ENCODE data around the gene AFAP1.

The AFAP1 gene

GRCh38 chr4:7841894-7842293 is 97.8 kb downstream of the AFAP1 start:
- DNase-seq (ENCODE audit: insufficient read length) (no peak), FAIRE-seq (no peak)
- TF ChIP-seq POLR2A (IDR thresholded peaks at IDR 0.05; ENCODE audit: low read depth, low read length) (no peak), POLR2AphosphoS5 (IDR thresholded peaks at IDR 0.05; ENCODE audit: low read depth, low read length) (no peak), TAF1 (IDR thresholded peaks at IDR 0.05; ENCODE audit: borderline replicate concordance, low read depth, low read length) (no peak)

DNA sequence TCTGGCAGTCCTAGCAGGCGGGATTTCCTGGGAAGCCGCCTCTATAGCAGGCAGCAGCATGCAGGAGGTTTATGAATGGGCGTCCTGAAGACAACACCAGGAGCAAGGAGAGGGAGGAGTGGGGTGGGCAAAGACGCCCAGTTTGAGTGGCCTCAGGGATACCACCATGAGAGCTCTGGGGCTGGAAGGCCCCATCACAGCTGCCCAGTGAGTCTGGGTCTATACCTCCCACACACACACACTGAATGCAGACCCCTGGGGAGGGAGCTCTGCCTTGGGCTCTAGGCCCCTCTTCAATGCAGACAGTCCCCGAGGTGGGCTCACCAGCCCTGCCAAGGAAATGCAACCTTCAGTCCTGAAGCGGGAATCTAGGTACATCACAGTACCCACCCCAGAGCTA is 98.6 kb downstream of the AFAP1 start:
- FAIRE-seq: no peak
- no peak for DNase-seq (ENCODE audit: insufficient read length)
- no peak for TF ChIP-seq POLR2A (IDR thresholded peaks at IDR 0.05; ENCODE audit: low read depth, low read length)
- TF ChIP-seq TAF1 (IDR thresholded peaks at IDR 0.05; ENCODE audit: borderline replicate concordance, low read depth, low read length): no peak
- TF ChIP-seq POLR2AphosphoS5 (IDR thresholded peaks at IDR 0.05; ENCODE audit: low read depth, low read length): no peak

DNA sequence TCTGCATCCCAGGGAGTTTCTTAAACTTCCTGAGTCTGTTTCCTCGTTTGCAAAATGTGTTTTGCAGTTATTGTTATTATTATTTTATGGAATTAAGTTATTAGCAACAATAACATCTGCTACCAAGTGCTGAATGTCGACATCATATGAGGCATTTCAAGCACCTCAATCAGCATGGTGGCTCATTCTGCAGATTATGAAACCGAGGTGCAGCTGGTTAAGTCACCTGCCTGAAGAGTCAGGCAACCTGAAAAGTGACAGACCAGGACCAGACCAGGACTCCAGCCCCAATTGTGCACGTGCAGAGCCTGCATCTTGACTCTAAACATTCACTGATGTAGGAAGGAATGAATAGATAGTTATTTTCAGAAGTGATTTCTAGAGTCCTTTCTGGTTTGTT is 99.8 kb downstream of the AFAP1 start:
- TF ChIP-seq POLR2A (IDR thresholded peaks at IDR 0.05; ENCODE audit: low read depth, low read length): no peak
- no peak for TF ChIP-seq POLR2AphosphoS5 (IDR thresholded peaks at IDR 0.05; ENCODE audit: low read depth, low read length)
- no peak for TF ChIP-seq TAF1 (IDR thresholded peaks at IDR 0.05; ENCODE audit: borderline replicate concordance, low read depth, low read length)
- FAIRE-seq (no peak), DNase-seq (ENCODE audit: insufficient read length) (no peak)

- DNase-seq (ENCODE audit: insufficient read length) (no peak), FAIRE-seq (no peak)
- TF ChIP-seq TAF1 (IDR thresholded peaks at IDR 0.05; ENCODE audit: borderline replicate concordance, low read depth, low read length): no peak
- no peak for TF ChIP-seq POLR2AphosphoS5 (IDR thresholded peaks at IDR 0.05; ENCODE audit: low read depth, low read length)
- TF ChIP-seq POLR2A (IDR thresholded peaks at IDR 0.05; ENCODE audit: low read depth, low read length): no peak
Observed at GRCh38 chr4:7838136-7838782, 101.4 kb downstream of the AFAP1 start.

GRCh38 chr4:7837597-7838135 is 102.0 kb downstream of the AFAP1 start:
- DNase-seq (ENCODE audit: insufficient read length): no peak
- no peak for TF ChIP-seq POLR2AphosphoS5 (IDR thresholded peaks at IDR 0.05; ENCODE audit: low read depth, low read length)
- TF ChIP-seq POLR2A (IDR thresholded peaks at IDR 0.05; ENCODE audit: low read depth, low read length): no peak

GRCh38 chr4:7831858-7832730 is 107.6 kb downstream of the AFAP1 start:
- DNase-seq (ENCODE audit: insufficient read length) (no peak), FAIRE-seq (peak; percentile 56)
- TF ChIP-seq TAF1 (IDR thresholded peaks at IDR 0.05; ENCODE audit: borderline replicate concordance, low read depth, low read length) (no peak), POLR2A (IDR thresholded peaks at IDR 0.05; ENCODE audit: low read depth, low read length) (no peak), POLR2AphosphoS5 (IDR thresholded peaks at IDR 0.05; ENCODE audit: low read depth, low read length) (no peak)

More at GRCh38 chr4:7837597-7838135, 102.0 kb downstream of the AFAP1 start:
- no peak for FAIRE-seq

GRCh38 chr4:7831330-7831729 is 108.3 kb downstream of the AFAP1 start:
- peak; percentile 97 for FAIRE-seq
- TF ChIP-seq POLR2A (IDR thresholded peaks at IDR 0.05; ENCODE audit: low read depth, low read length) (no peak), POLR2AphosphoS5 (IDR thresholded peaks at IDR 0.05; ENCODE audit: low read depth, low read length) (no peak), TAF1 (IDR thresholded peaks at IDR 0.05; ENCODE audit: borderline replicate concordance, low read depth, low read length) (no peak)

DNA sequence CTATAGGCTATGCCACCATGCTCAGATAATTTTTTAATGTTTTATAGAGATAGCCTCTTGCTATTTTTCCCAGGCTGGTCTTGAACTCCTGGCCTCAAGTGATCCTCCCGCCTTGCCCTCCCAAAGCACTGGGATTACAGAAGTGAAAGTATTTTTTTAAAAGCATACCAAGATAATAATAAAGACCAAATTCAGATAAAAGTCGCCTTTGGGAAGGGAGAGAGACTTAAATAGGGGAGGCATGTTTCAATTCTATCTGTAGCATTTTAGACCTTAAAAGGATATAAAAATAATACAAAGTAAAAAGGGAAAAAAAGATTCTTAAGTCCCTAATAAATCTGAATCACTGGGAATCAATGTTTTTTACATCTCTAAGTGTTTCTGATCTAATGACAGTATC is 108.9 kb downstream of the AFAP1 start:
- TF ChIP-seq TAF1 (IDR thresholded peaks at IDR 0.05; ENCODE audit: borderline replicate concordance, low read depth, low read length): no peak
- TF ChIP-seq POLR2A (IDR thresholded peaks at IDR 0.05; ENCODE audit: low read depth, low read length): no peak
- TF ChIP-seq POLR2AphosphoS5 (IDR thresholded peaks at IDR 0.05; ENCODE audit: low read depth, low read length): no peak
- no peak for DNase-seq (ENCODE audit: insufficient read length)
- FAIRE-seq: no peak

More at GRCh38 chr4:7831330-7831729, 108.3 kb downstream of the AFAP1 start:
- peak; percentile 29 for DNase-seq (ENCODE audit: insufficient read length)

GRCh38 chr4:7829652-7830580 is 109.7 kb downstream of the AFAP1 start:
- no peak for TF ChIP-seq POLR2AphosphoS5 (IDR thresholded peaks at IDR 0.05; ENCODE audit: low read depth, low read length)
- no peak for TF ChIP-seq POLR2A (IDR thresholded peaks at IDR 0.05; ENCODE audit: low read depth, low read length)
- FAIRE-seq (peak; percentile 67), DNase-seq (ENCODE audit: insufficient read length) (no peak)

DNA sequence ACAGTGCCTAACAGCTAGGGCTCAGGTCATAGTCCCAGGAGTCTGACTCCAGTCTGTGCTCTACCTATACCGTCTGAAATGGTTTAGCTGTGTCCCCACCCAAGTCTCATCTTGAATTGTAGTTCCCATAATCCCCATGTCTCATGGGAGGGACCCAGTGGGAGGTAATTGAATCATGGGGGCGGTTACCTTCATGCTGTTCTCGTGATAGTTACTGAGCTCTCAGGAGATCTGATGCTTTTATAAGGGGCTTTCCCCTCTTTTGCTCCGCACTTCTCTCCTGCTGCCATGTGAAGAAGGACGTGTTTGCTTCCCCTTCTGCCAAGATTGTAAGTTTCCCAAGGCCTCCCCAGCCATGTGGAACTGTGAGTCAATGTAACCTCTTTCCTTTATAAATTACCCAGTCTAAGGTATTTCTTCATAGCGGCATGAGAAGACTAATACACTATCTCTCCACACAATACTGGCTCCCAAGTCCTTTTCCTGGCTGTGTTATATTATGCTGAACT is 110.8 kb downstream of the AFAP1 start:
- no peak for TF ChIP-seq TAF1 (IDR thresholded peaks at IDR 0.05; ENCODE audit: borderline replicate concordance, low read depth, low read length)
- no peak for TF ChIP-seq POLR2A (IDR thresholded peaks at IDR 0.05; ENCODE audit: low read depth, low read length)
- no peak for TF ChIP-seq POLR2AphosphoS5 (IDR thresholded peaks at IDR 0.05; ENCODE audit: low read depth, low read length)
- no peak for DNase-seq (ENCODE audit: insufficient read length)
- FAIRE-seq: peak; percentile 58
